ENCODE results near the gene MRPS18B. TPM values are rescaled to one million over a fixed set of nuclear protein-coding genes. Genes with fewer than 3 reads are reported as not detected.

The MRPS18B gene
- total RNA-seq, 1 donor from 2014 or later = 48.9 TPM

- peaks cover 48% of the 10 kb centered on the region for H3K36me3 ChIP-seq
- H3K27me3 ChIP-seq = no peaks in the 10 kb centered on the region
- DNase-seq (no peak), ATAC-seq (no peak)
- H3K9me3 ChIP-seq = no peaks in the 10 kb centered on the region
- H3K4me3 ChIP-seq = no peak overlapping the region
- H3K4me1 ChIP-seq = peaks cover 30% of the 10 kb centered on the region
- intact Hi-C loops (cut with DNase I) = no loop called here
- no peak for TF ChIP-seq CTCF (IDR thresholded peaks at IDR 0.05)
- no peak overlapping the region for H3K27ac ChIP-seq
These were observed 7.6 kb upstream of the MRPS18B start for GRCh38 chr6:30610065-30610464.

- no peak overlapping the region for H3K27ac ChIP-seq
- peaks cover 30% of the 10 kb centered on the region for H3K4me1 ChIP-seq
- no peak for TF ChIP-seq CTCF (IDR thresholded peaks at IDR 0.05)
- peaks cover 39% of the 10 kb centered on the region for H3K36me3 ChIP-seq
- no peaks in the 10 kb centered on the region for H3K27me3 ChIP-seq
- ATAC-seq (no peak), DNase-seq (no peak)
- H3K4me3 ChIP-seq = no peak overlapping the region
- no peaks in the 10 kb centered on the region for H3K9me3 ChIP-seq
- intact Hi-C loops (cut with DNase I) = no loop called here
These were observed 6.3 kb upstream of the MRPS18B start for GRCh38 chr6:30611150-30611855.

GRCh38 chr6:30611856-30612194 lies 5.8 kb upstream of the MRPS18B start:
- DNase-seq = no peak
- peaks cover 39% of the 10 kb centered on the region for H3K36me3 ChIP-seq
- H3K4me3 ChIP-seq = no peak overlapping the region
- H3K27ac ChIP-seq = no peak overlapping the region
- H3K4me1 ChIP-seq = peaks cover 30% of the 10 kb centered on the region
- intact Hi-C loops (cut with DNase I) = no loop called here
- H3K27me3 ChIP-seq = no peaks in the 10 kb centered on the region
- TF ChIP-seq CTCF (IDR thresholded peaks at IDR 0.05) = no peak
- H3K9me3 ChIP-seq = no peaks in the 10 kb centered on the region
- no peak for ATAC-seq

GRCh38 chr6:30612213-30612612 lies 5.4 kb upstream of the MRPS18B start:
- TF ChIP-seq CTCF (IDR thresholded peaks at IDR 0.05) = peak; percentile 41
- intact Hi-C loops (cut with DNase I) = no loop called here
- Histone ChIP-seq H3K9me3 (no peaks in the 10 kb centered on the region), H3K27ac (peak overlapping the region; percentile 20), H3K4me3 (no peak overlapping the region), H3K36me3 (peaks cover 37% of the 10 kb centered on the region), H3K4me1 (peaks cover 30% of the 10 kb centered on the region), H3K27me3 (no peaks in the 10 kb centered on the region)
- DNase-seq (no peak), ATAC-seq (no peak)

- Histone ChIP-seq H3K27ac (peak overlapping the region; percentile 20), H3K4me3 (no peak overlapping the region), H3K9me3 (no peaks in the 10 kb centered on the region), H3K4me1 (peaks cover 30% of the 10 kb centered on the region), H3K36me3 (peaks cover 31% of the 10 kb centered on the region), H3K27me3 (no peaks in the 10 kb centered on the region)
- no peak for DNase-seq
- no peak for ATAC-seq
- intact Hi-C loops (cut with DNase I) = no loop called here
- no peak for TF ChIP-seq CTCF (IDR thresholded peaks at IDR 0.05)
These were observed 4.9 kb upstream of the MRPS18B start for GRCh38 chr6:30612687-30613248.
